ENCODE measurements around the gene HTRA2.
"Not testable (repeated sequence)": the region's sequence is repeated elsewhere in the genome, so short reads cannot be mapped to it uniquely, and the experiment has no call there.

The HTRA2 gene

DNA sequence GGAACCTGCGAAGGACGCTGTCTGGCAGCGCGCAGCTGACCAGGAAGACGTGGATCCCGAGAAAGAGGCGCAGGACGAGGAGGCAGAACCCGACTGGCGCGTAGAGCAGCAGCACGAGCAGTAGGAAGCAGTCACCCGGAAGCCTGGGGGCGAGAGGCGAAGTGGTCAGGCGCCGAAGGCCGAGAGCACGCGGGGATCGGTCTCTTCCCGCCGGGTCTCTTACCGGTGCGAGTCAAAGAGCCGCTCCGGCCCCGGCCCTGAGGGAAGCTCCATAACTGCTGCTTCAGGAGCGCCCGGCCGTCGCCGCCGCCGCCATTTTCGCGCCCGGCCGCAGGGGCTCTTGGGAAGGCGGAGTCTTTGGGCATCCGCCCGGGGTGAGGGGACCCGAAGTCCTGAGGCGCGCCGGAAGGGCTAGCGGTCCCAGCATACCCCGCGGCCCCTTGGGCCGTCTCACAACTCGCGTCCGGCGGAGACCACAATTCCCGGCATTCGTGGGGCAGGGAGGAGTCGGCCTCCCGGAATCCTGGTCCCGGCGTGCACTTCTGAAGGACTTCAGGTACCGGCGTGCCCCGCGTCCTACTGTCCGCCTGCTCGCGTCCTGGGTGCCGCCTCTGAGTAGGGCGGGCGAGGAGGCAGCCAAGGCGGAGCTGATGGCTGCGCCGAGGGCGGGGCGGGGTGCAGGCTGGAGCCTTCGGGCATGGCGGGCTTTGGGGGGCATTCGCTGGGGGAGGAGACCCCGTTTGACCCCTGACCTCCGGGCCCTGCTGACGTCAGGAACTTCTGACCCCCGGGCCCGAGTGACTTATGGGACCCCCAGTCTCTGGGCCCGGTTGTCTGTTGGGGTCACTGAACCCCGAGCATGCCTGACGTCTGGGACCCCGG is at the start of gene HTRA2, which contains the start of gene AUP1:
Gene HTRA2 (plus strand): TSS at position 577 of the 882 bp plus-strand sequence. CDS start 74 bp downstream, at position 651.
Gene AUP1 (minus strand): TSS at position 350 of the 882 bp plus-strand sequence. CDS start 77 bp downstream, at position 273.
- intact Hi-C loops (cut with DNase I; ENCODE audit: low total_unique reads), result loop anchor here (5.0 kb wide), 2 partner anchors 47 to 58 kb away; partner anchors contain the start of genes CCDC142 and TTC31
- no peaks in the 10 kb centered on the region for H3K9me3 ChIP-seq
- peak; percentile 98 to 99 for DNase-seq
- peaks cover 0 to 28% (median 25%) of the 10 kb centered on the region in 4 donors for H3K4me1 ChIP-seq
- TF ChIP-seq, protein P1, sequence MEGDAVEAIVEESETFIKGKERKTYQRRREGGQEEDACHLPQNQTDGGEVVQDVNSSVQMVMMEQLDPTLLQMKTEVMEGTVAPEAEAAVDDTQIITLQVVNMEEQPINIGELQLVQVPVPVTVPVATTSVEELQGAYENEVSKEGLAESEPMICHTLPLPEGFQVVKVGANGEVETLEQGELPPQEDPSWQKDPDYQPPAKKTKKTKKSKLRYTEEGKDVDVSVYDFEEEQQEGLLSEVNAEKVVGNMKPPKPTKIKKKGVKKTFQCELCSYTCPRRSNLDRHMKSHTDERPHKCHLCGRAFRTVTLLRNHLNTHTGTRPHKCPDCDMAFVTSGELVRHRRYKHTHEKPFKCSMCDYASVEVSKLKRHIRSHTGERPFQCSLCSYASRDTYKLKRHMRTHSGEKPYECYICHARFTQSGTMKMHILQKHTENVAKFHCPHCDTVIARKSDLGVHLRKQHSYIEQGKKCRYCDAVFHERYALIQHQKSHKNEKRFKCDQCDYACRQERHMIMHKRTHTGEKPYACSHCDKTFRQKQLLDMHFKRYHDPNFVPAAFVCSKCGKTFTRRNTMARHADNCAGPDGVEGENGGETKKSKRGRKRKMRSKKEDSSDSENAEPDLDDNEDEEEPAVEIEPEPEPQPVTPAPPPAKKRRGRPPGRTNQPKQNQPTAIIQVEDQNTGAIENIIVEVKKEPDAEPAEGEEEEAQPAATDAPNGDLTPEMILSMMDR (IDR thresholded peaks at IDR 0.05), result peak in 1 of 2 experiments; percentile 26
- H3K4me3 ChIP-seq, result peak within 1 kb of the TSS; percentile 78 to 98
- H3K36me3 ChIP-seq, result peaks cover 21 to 56% (median 34%) of the 10 kb centered on the region in 3 donors
- peak within 1 kb of the TSS; percentile 86 for H3K27ac ChIP-seq
- H3K27me3 ChIP-seq, result no peaks in the 10 kb centered on the region

DNA sequence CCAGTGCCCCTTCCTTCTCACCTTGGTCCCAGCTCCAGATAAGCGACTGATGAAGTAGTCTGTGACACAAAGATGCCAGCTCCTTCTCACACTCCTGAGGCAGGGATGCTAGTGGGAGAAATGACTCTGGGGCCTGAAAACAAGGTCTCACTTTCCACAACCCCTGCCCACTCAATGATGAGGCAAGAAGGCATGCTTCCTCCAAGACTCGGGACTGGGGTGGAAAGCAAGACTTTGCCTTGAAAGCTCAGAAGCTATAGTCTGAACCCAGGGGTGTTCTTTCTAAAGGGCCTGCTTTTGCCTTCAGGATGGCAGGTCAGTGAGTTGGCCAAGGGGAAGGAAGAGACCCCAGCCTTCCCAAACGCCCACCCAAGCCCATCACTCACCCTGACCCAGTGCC is 48.3 kb upstream of the HTRA2 start:
- H3K27ac ChIP-seq, result peak overlapping the region; percentile 83 to 95
- TF ChIP-seq, protein P1 (IDR thresholded peaks at IDR 0.05), result no peak
- intact Hi-C loops (cut with DNase I; ENCODE audit: low total_unique reads), result loop anchor here (5.0 kb wide), 1 partner anchor 46 kb away; the partner anchor contains the start of genes AUP1, DQX1 and HTRA2

DNA sequence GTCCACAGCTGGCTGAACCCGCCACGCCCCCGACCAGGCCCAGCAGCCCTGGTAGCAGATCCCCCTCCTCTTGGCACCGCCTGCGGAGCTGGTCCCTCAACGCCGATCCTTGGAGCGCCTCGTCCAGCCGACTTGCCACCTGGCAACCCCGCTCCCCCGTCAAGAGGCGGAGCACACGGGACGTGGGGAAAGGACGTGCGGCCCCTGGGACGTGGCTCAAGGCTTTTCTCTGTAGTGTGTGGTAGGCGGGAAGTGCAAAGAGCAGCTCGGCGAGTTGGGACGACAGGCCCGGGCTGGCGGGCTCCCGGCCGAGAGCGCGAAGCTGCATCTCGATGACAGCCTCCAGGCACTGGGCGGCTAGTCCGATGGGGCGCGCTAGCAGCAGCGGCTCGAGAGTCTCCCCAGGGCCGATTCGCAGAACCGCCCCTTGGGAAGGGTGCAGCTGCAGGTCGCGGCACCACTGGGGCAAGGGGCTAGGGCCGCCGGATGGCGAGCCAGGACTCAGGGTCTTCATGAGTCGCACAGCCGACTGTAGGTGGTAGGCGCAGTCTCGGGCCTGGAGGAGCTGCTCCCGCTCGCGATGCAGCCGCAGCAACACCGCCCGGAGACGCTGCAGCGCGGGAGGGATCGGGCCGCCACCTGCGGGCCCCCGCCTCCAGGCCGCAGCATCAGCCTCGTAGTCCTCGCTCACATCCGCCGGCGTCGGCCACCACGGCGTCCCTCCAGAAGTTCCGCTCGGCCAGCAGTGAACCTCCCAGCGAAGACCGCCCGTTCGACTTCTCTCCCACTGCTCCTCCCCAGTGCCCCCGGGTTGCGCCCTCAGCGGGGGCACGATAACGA is 47.6 kb upstream of the HTRA2 start:
- Histone ChIP-seq H3K9me3 (no peaks in the 10 kb centered on the region), H3K27ac (peak overlapping the region; percentile 83 to 95), H3K4me1 (peaks cover 0 to 35% (median 26%) of the 10 kb centered on the region in 4 donors), H3K36me3 (peaks cover 17 to 53% (median 26%) of the 10 kb centered on the region in 3 donors), H3K4me3 (peak overlapping the region; percentile 84 to 86), H3K27me3 (no peaks in the 10 kb centered on the region)
- DNase-seq, result peak; percentile 67
- TF ChIP-seq, protein P1 (IDR thresholded peaks at IDR 0.05), result no peak
- intact Hi-C loops (cut with DNase I; ENCODE audit: low total_unique reads), result loop anchor here (2.0 to 5.0 kb wide), 2 partner anchors 27 to 45 kb away; partner anchors contain the start of genes AUP1, DQX1, HTRA2 and INO80B

More for the DNA sequence above, 48.3 kb upstream of the HTRA2 start:
- no peak for DNase-seq
- Histone ChIP-seq H3K4me3 (peak overlapping the region; percentile 84 to 86), H3K27me3 (no peaks in the 10 kb centered on the region), H3K9me3 (no peaks in the 10 kb centered on the region), H3K36me3 (peaks cover 10 to 50% (median 26%) of the 10 kb centered on the region in 3 donors), H3K4me1 (peaks cover 0 to 35% (median 26%) of the 10 kb centered on the region in 4 donors)

DNA sequence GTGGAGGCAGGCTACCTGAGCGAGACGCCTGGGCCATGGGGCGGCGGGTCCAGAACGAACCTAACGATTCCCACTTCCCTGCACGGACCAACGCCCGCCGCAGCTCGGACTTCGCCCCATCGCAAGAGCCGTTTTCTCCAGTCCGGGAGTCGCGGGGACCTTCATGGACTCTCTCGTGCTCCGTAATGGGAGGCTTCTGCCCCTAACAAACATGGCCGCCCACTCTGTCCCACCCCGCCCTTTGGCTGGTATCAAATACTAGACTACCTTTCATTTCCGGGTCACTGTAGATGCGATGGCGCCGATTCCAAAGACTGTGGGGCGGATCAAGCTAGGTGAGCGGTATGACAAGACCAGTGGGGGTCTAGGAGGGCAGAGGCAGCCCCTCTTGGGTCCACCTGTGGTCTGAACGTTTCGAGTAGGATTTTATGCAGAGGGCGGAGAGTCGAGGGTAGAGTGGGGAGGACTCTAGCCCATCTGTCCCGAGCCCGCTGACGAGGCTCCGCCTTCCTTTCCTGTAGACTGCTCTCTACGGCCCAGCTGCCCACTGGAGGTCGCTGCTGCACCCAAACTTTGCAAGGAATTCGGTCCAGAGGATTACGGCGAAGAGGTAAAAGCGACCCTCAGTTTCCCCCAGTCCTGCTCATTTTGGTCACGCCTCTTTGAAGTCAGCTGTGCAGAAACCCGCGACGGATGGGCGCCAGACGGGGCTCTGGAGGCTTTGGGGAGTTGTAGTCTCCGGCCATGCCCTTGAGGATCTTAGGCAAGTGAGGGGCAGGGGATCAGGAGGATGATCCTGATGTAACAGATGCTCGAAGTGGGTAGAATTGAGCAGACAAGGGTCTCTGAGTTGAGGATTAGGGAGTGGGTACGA is 46.7 kb upstream of the HTRA2 start, which contains the start of the genes CCDC142 and TTC31:
Gene CCDC142 (minus strand): TSS at position 198 of the 874 bp plus-strand sequence. CDS start 161 bp downstream, at position 37.
Gene TTC31 (plus strand): TSS at position 281 of the 874 bp plus-strand sequence. CDS start 15 bp downstream, at position 296.
- DNase-seq, result peak; percentile 98 to 99
- H3K27ac ChIP-seq, result peak within 1 kb of the TSS; percentile 83 to 95
- H3K9me3 ChIP-seq, result no peaks in the 10 kb centered on the region
- peak within 1 kb of the TSS; percentile 84 to 86 for H3K4me3 ChIP-seq
- TF ChIP-seq, protein P1 (IDR thresholded peaks at IDR 0.05), result peak; percentile 79 to 88
- intact Hi-C loops (cut with DNase I; ENCODE audit: low total_unique reads), result loop anchor here (2.0 to 5.0 kb wide), 2 partner anchors 28 to 44 kb away; partner anchors contain the start of genes AUP1, DQX1, HTRA2 and INO80B
- peaks cover 0 to 35% (median 26%) of the 10 kb centered on the region in 4 donors for H3K4me1 ChIP-seq
- H3K36me3 ChIP-seq, result peaks cover 17 to 50% (median 23%) of the 10 kb centered on the region in 3 donors
- no peaks in the 10 kb centered on the region for H3K27me3 ChIP-seq

DNA sequence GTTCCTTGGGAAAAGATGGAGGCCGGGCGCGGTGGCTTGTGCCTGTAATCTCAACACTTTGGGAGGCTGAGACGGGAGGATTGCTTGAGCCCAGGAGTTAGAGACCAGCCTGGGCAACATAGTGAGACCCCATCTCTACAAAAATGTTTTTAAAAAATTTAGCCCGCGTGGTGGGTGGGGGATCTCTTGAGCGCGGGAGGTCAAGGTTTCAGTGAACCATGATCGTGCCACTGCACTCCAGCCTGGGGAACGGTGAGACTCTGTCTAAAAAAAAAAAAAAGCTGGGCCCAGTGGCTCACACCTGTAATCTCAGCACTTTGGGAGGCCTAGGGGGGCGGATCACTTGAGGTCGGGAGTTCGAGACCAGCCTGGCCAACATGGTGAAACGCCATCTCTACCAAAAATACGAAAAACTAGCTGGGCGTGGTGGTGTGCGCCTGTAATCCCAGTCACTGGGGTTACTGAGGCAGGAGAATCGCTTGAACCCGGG is 46.0 kb upstream of the HTRA2 start:
- intact Hi-C loops (cut with DNase I; ENCODE audit: low total_unique reads), result loop anchor here (1.0 to 5.0 kb wide), 3 partner anchors 29 to 104 kb away; partner anchors contain the start of genes AUP1, DQX1, HTRA2 and INO80B
- DNase-seq, result not testable (repeated sequence)

More for the DNA sequence above, 46.0 kb upstream of the HTRA2 start:
- peak overlapping the region; percentile 83 to 95 for H3K27ac ChIP-seq
- H3K4me3 ChIP-seq, result peak overlapping the region; percentile 84 to 86
- not testable (repeated sequence) for H3K27me3 ChIP-seq, H3K9me3 ChIP-seq
- H3K36me3 ChIP-seq, result peaks cover 17 to 50% (median 18%) of the 10 kb centered on the region in 3 donors
- H3K4me1 ChIP-seq, result peaks cover 0 to 35% (median 26%) of the 10 kb centered on the region in 4 donors

All from tibial artery (tissue), 4 donors.